SK-N-SH (cell line): ENCODE results near the gene GUCY2C. TPM values are rescaled to one million over a fixed set of nuclear protein-coding genes. Genes with fewer than 3 reads are reported as not detected.

ENCODE experiments used
- CTCF ChIA-PET: fragments of 300-600, 350-600 bp; formaldehyde crosslinking; extraction: SDS; loops from one replicate; lab custom pipeline; 2021; lab: Yijun Ruan, JAX
- POLR2A ChIA-PET: fragments of 350-600 bp; sonication (Branson Sonifier 250); formaldehyde crosslinking; extraction: SDS; loops from one replicate; lab custom pipeline; 2020; ENCODE audit warnings: antibody characterized with exemption, inconsistent platforms; lab: Yijun Ruan, JAX
- DNase-seq: peaks from one replicate; pipeline ENCODE4 v3.0.0; 2012
- H2AFZ ChIP-seq: fragments of 200-600 bp; sonication (generic); 2 replicates; pipeline ENCODE4 v1.8.1; 2016; ENCODE audit warnings: antibody characterized with exemption, mild to moderate bottlenecking, low read depth
- H3F3A ChIP-seq: fragments of 200-600 bp; sonication (generic); replicated peaks from 2 replicates; pipeline ENCODE3; 2016; ENCODE audit warnings: antibody characterized with exemption, mild to moderate bottlenecking; ENCODE audit not compliant: insufficient read depth
- H3K27ac ChIP-seq, 2 experiments: fragments of 200-500 bp in 1 of 2; fragments of 200-600 bp in 1 of 2; sonication (Bioruptor generic) in 1 of 2; sonication (generic), shearing (Covaris generic) in 1 of 2; 2 replicates each; pipeline versions ENCODE4 v1.5.1 to v1.6.1; 2014 to 2016; ENCODE audit warnings: low read depth in 2 of 2, inconsistent platforms in 1 of 2, low read length in 1 of 2, mild to moderate bottlenecking in 1 of 2, mixed read lengths in 1 of 2
- H3K27me3 ChIP-seq: fragments of 200-600 bp; sonication (generic), shearing (Covaris generic); 2 replicates; pipeline ENCODE4 v1.6.1; 2016; ENCODE audit warnings: mixed run types; ENCODE audit not compliant: insufficient read depth
- H3K36me3 ChIP-seq, 2 experiments: fragments of 200-500 bp in 1 of 2; fragments of 200-600 bp in 1 of 2; sonication (Bioruptor generic) in 1 of 2; sonication (generic) in 1 of 2; replicated peaks in 1 of 2; 2 replicates each; pipeline versions ENCODE3 to v1.5.1; 2014 to 2016; ENCODE audit warnings: low read length in 1 of 2, mild to moderate bottlenecking in 1 of 2; ENCODE audit not compliant: insufficient read depth in 2 of 2, control insufficient read depth in 1 of 2
- H3K4me1 ChIP-seq, 2 experiments: fragments of 200-500 bp in 1 of 2; fragments of 200-600 bp in 1 of 2; sonication (Bioruptor generic) in 1 of 2; sonication (generic), shearing (Covaris generic) in 1 of 2; 2 replicates each; pipeline versions ENCODE4 v1.5.1 to v1.6.1; 2014 to 2016; ENCODE audit warnings: low read depth in 1 of 2, low read length in 1 of 2, mixed run types in 1 of 2; ENCODE audit not compliant: insufficient read depth in 2 of 2, control insufficient read depth in 1 of 2
- H3K4me2 ChIP-seq: fragments of 200-600 bp; sonication (generic), shearing (Covaris generic); 2 replicates; pipeline ENCODE4 v1.6.1; 2017; ENCODE audit warnings: mixed run types
- H3K4me3 ChIP-seq, 2 experiments: fragments of 200-500 bp in 1 of 2; fragments of 200-600 bp in 1 of 2; sonication (Bioruptor generic) in 1 of 2; sonication (generic), shearing (Covaris generic) in 1 of 2; 2 replicates each; pipeline versions ENCODE4 v1.5.1 to v1.8.1; 2014 to 2016; ENCODE audit warnings: low read depth in 2 of 2, inconsistent platforms in 1 of 2, low read length in 1 of 2, mild to moderate bottlenecking in 1 of 2, mixed read lengths in 1 of 2, moderate library complexity in 1 of 2
- H3K79me2 ChIP-seq: fragments of 200-600 bp; sonication (generic); 2 replicates; pipeline ENCODE4 v1.8.1; 2017; ENCODE audit warnings: mild to moderate bottlenecking; ENCODE audit not compliant: insufficient read depth
- H3K9ac ChIP-seq: fragments of 200-600 bp; sonication (generic); 2 replicates; pipeline ENCODE4 v1.6.1; 2017; ENCODE audit warnings: mixed run types
- H3K9me2 ChIP-seq: fragments of 200-600 bp; sonication (generic); 2 replicates; pipeline ENCODE4 v1.6.1; 2017; ENCODE audit warnings: mixed run types
- H3K9me3 ChIP-seq: fragments of 200-600 bp; sonication (generic); 2 replicates; pipeline ENCODE4 v1.6.1; 2017; ENCODE audit warnings: mixed run types, mild to moderate bottlenecking, moderate library complexity
- H4K20me1 ChIP-seq: fragments of 200-600 bp; sonication (generic); 2 replicates; pipeline ENCODE4 v1.6.1; 2017; ENCODE audit warnings: mild to moderate bottlenecking, mixed run types; ENCODE audit not compliant: insufficient read depth
- CTCF ChIP-seq: fragments of 200-600 bp; sonication (generic); IDR thresholded peaks from 2 replicates; pipeline ENCODE4 v1.6.1; 2017; ENCODE audit warnings: antibody characterized with exemption, mild to moderate bottlenecking, moderate library complexity
- ELF1 ChIP-seq: IDR thresholded peaks from 2 replicates; pipeline ENCODE4 v1.4.0; 2012
- FOXJ3 ChIP-seq: sonication (generic); formaldehyde crosslinking; IDR thresholded peaks from 2 replicates; pipeline ENCODE4 v1.5.1; 2020; ENCODE audit warnings: mild to moderate bottlenecking, missing genetic modification reagents
- FOXM1 ChIP-seq: IDR thresholded peaks from 2 replicates; pipeline ENCODE4 v1.4.0; 2012; ENCODE audit warnings: low read depth, mild to moderate bottlenecking
- GABPA ChIP-seq: IDR thresholded peaks from 2 replicates; pipeline ENCODE4 v1.4.0; 2012; ENCODE audit warnings: low read depth, mild to moderate bottlenecking
- IRF3 ChIP-seq: fragments of 150-350 bp; IDR thresholded peaks from 2 replicates; pipeline ENCODE4 v1.6.1; 2016; ENCODE audit warnings: mild to moderate bottlenecking, low read depth, low read length
- JUND ChIP-seq: IDR thresholded peaks from 2 replicates; pipeline ENCODE4 v1.4.0; 2012
- MAX ChIP-seq: IDR thresholded peaks from 2 replicates; pipeline ENCODE4 v1.4.0; 2012; ENCODE audit warnings: low read depth
- MXI1 ChIP-seq: IDR thresholded peaks from 2 replicates; pipeline ENCODE4 v1.6.1; 2012; ENCODE audit warnings: mild to moderate bottlenecking, low read depth, low read length, improper control_type of control experiment
- NRF1 ChIP-seq: IDR thresholded peaks from 2 replicates; pipeline ENCODE4 v1.6.1; 2012; ENCODE audit warnings: low read depth, mild to moderate bottlenecking, low read length
- PBX3 ChIP-seq: IDR thresholded peaks from 2 replicates; pipeline ENCODE4; 2012
- POLR2AphosphoS5 ChIP-seq: IDR thresholded peaks from 2 replicates; pipeline ENCODE4 v1.6.1; 2012; ENCODE audit warnings: low read depth, low read length
- RXRA ChIP-seq: IDR thresholded peaks from 2 replicates; pipeline ENCODE4 v1.4.0; 2012; ENCODE audit warnings: low read depth, mild to moderate bottlenecking, borderline replicate concordance
- SIN3A ChIP-seq: IDR thresholded peaks from 2 replicates; pipeline ENCODE4 v1.6.1; 2012; ENCODE audit warnings: low read depth, mild to moderate bottlenecking, low read length, moderate library complexity, borderline replicate concordance
- USF1 ChIP-seq: IDR thresholded peaks from 2 replicates; pipeline ENCODE4 v1.4.0; 2012; ENCODE audit warnings: low read depth, borderline replicate concordance
- USF2 ChIP-seq: fragments of 150-350 bp; IDR thresholded peaks from 2 replicates; pipeline ENCODE4 v1.6.1; 2017; ENCODE audit warnings: antibody characterized with exemption, low read length, low read depth, borderline replicate concordance
- YY1 ChIP-seq: IDR thresholded peaks from 2 replicates; pipeline ENCODE4 v1.4.0; 2012; ENCODE audit warnings: low read depth, mild to moderate bottlenecking
- whole genome bisulfite sequencing: methylation state at CpG from one replicate; pipeline ENCODE4 v1.1.6; 2017; ENCODE audit warnings: low lambda C conversion rate; 5-methylcytosine and 5-hydroxymethylcytosine counted together
- polyA plus RNA-seq, 3 experiments: library from polyadenylated mRNA; depleted of rRNA; stranded (reverse); fragments of >200 nt; gene quantifications; 2 replicates each; pipeline ENCODE4 v1.2.3, GENCODE V29; 2012

GUCY2C gene
- polyA plus RNA-seq, 1 of the 3 experiments (the other 2 are of a cell fraction), result not detected

- H3K36me3 ChIP-seq, result no peaks in the 10 kb centered on the region
- no peak overlapping the region for H3K27ac ChIP-seq
- H3K4me3 ChIP-seq, result no peak overlapping the region
- ChIA-PET CTCF (no interaction called here), POLR2A (no interaction called here)
- H4K20me1 ChIP-seq, result no peaks in the 10 kb centered on the region
- H3K4me1 ChIP-seq, result no peaks in the 10 kb centered on the region
- TF ChIP-seq PBX3 (no peak), FOXJ3 (CRISPR knock-in tag) (no peak), POLR2AphosphoS5 (no peak)
- no peak for DNase-seq
- H3K9me3 ChIP-seq, result no peaks in the 10 kb centered on the region
- H3K9ac ChIP-seq, result no peak overlapping the region
- no peaks in the 10 kb centered on the region for H3K79me2 ChIP-seq
- H3K4me2 ChIP-seq, result no peak overlapping the region
- H2AFZ ChIP-seq, result no peak overlapping the region
- H3F3A ChIP-seq, result no peaks in the 10 kb centered on the region
- no peaks in the 10 kb centered on the region for H3K27me3 ChIP-seq
- no peaks in the 10 kb centered on the region for H3K9me2 ChIP-seq
- WGBS, result 14% methylated on average over 4 of the region's 4 CpGs
Measured at GRCh38 chr12:14700935-14701334, 4.5 kb upstream of the GUCY2C start.

GRCh38 chr12:14699923-14700322 lies 3.5 kb upstream of the GUCY2C start:
- H3K27ac ChIP-seq, result no peak overlapping the region
- 36% methylated on average over 2 of the region's 2 CpGs for WGBS
- no peaks in the 10 kb centered on the region for H3K9me2 ChIP-seq
- H3K4me2 ChIP-seq, result no peak overlapping the region
- no peaks in the 10 kb centered on the region for H3K9me3 ChIP-seq
- H2AFZ ChIP-seq, result no peak overlapping the region
- no peaks in the 10 kb centered on the region for H3K4me1 ChIP-seq
- no peak overlapping the region for H3K4me3 ChIP-seq
- no peaks in the 10 kb centered on the region for H3K79me2 ChIP-seq
- H3F3A ChIP-seq, result no peaks in the 10 kb centered on the region
- ChIA-PET CTCF (interaction anchor here (1.7 kb wide), 1 partner anchor 521 kb away, joined by 5 read pairs; the partner anchor contains the start of gene RERG), POLR2A (no interaction called here)
- H3K27me3 ChIP-seq, result no peaks in the 10 kb centered on the region
- no peaks in the 10 kb centered on the region for H3K36me3 ChIP-seq
- H3K9ac ChIP-seq, result no peak overlapping the region
- DNase-seq, result no peak
- no peaks in the 10 kb centered on the region for H4K20me1 ChIP-seq
- TF ChIP-seq CTCF, result no peak
- TF ChIP-seq USF1, result no peak
- no peak for TF ChIP-seq JUND
- no peak for TF ChIP-seq FOXJ3 (CRISPR knock-in tag)
- no peak for TF ChIP-seq MAX
- TF ChIP-seq ELF1, result no peak
- no peak for TF ChIP-seq USF2
- TF ChIP-seq FOXM1, result no peak
- TF ChIP-seq RXRA, result no peak
- TF ChIP-seq GABPA, result no peak
- TF ChIP-seq SIN3A, result no peak
- no peak for TF ChIP-seq YY1
- no peak for TF ChIP-seq MXI1
- no peak for TF ChIP-seq IRF3
- TF ChIP-seq NRF1, result no peak
